H1 (cell line): ENCODE results near the gene KPNA1. TPM values are rescaled to one million over a fixed set of nuclear protein-coding genes. Genes with fewer than 3 reads are reported as not detected.

Experiments used
- CTCF ChIA-PET: fragments of 300-600 bp; sonication (Branson Sonifier 250); formaldehyde crosslinking; loops from one replicate; lab custom pipeline; 2021; ENCODE audit not compliant: partially characterized antibody; lab: Charles Lee
- POLR2A ChIA-PET: fragments of 300-600 bp; sonication (Branson Sonifier 250); formaldehyde crosslinking; loops from one replicate; lab custom pipeline; 2021; ENCODE audit warnings: inconsistent platforms; ENCODE audit not compliant: partially characterized antibody; lab: Charles Lee
- DNase-seq, 2 experiments: peaks; one replicate each; pipeline versions ENCODE4 v3.0.0 to v3.0.0-alpha.2; 2010 to 2022; ENCODE audit warnings: low spot score in 2 of 2, low read depth in 1 of 2, mixed read lengths in 1 of 2
- FAIRE-seq: peaks from 2 replicates; lab custom pipeline; 2011; peaks lifted over from hg19 to GRCh38; lab: Jason Lieb, UNC
- H2AFZ ChIP-seq: 2 replicates; pipeline ENCODE4 v1.8.1; 2012; ENCODE audit warnings: low read length, inconsistent platforms
- H2AK5ac ChIP-seq: 2 replicates; pipeline ENCODE4 v1.6.1; 2013; ENCODE audit warnings: low read depth, low read length
- H2BK120ac ChIP-seq: replicated peaks from 2 replicates; pipeline ENCODE3; 2013; ENCODE audit warnings: low read depth, low read length, inconsistent platforms
- H2BK12ac ChIP-seq: 2 replicates; pipeline ENCODE4 v1.6.1; 2013; ENCODE audit warnings: low read depth, low read length
- H2BK15ac ChIP-seq: 2 replicates; pipeline ENCODE4 v1.6.1; 2013; ENCODE audit warnings: low read length
- H2BK20ac ChIP-seq: 2 replicates; pipeline ENCODE4 v1.6.1; 2013; ENCODE audit warnings: low read length
- H2BK5ac ChIP-seq: 2 replicates; pipeline ENCODE4 v1.6.1; 2013; ENCODE audit warnings: low read depth, low read length
- H3K14ac ChIP-seq: 2 replicates; pipeline ENCODE4 v1.6.1; 2013; ENCODE audit warnings: inconsistent platforms; ENCODE audit not compliant: insufficient read length
- H3K18ac ChIP-seq: 2 replicates; pipeline ENCODE4 v1.6.1; 2013; ENCODE audit warnings: low read length; ENCODE audit errors: extremely low read depth
- H3K23ac ChIP-seq: 2 replicates; pipeline ENCODE4 v1.6.1; 2013; ENCODE audit warnings: inconsistent platforms; ENCODE audit not compliant: insufficient read length
- H3K23me2 ChIP-seq: 2 replicates; pipeline ENCODE4 v1.6.1; 2013; ENCODE audit warnings: low read depth, low read length
- H3K27ac ChIP-seq: 2 replicates; pipeline ENCODE4 v1.6.1; 2011; ENCODE audit warnings: low read depth, low read length, inconsistent platforms
- H3K27me3 ChIP-seq, 4 experiments: replicated peaks in 1 of 4; 1 replicate in 1 of 4; 2 replicates in 3 of 4; pipeline versions ENCODE4 v1.6.1 to v1.8.1; 2011 to 2013; ENCODE audit warnings: low read length in 3 of 4, mild to moderate bottlenecking in 3 of 4, inconsistent platforms in 2 of 4, mixed read lengths in 2 of 4, moderate library complexity in 1 of 4; ENCODE audit not compliant: control insufficient read depth in 3 of 4, insufficient read depth in 3 of 4; ENCODE audit errors: extremely low read depth in 1 of 4
- H3K36me3 ChIP-seq, 4 experiments: 2 replicates each; pipeline versions ENCODE4 v1.6.1 to v1.8.1; 2011 to 2013; ENCODE audit warnings: mild to moderate bottlenecking in 4 of 4, low read length in 3 of 4, moderate library complexity in 2 of 4, control low read depth in 1 of 4, inconsistent platforms in 1 of 4; ENCODE audit not compliant: insufficient read depth in 4 of 4, control insufficient read depth in 2 of 4
- H3K4ac ChIP-seq: replicated peaks from 2 replicates; pipeline ENCODE3; 2013; ENCODE audit warnings: low read length, low read depth, mixed read lengths, inconsistent platforms; ENCODE audit not compliant: insufficient read length
- H3K4me1 ChIP-seq, 4 experiments: replicated peaks in 1 of 4; 1 replicate in 1 of 4; 2 replicates in 3 of 4; pipeline versions ENCODE4 v1.6.1 to v1.8.1; 2011 to 2013; ENCODE audit warnings: low read length in 3 of 4, inconsistent platforms in 2 of 4, mixed read lengths in 1 of 4; ENCODE audit not compliant: insufficient read depth in 4 of 4, control insufficient read depth in 3 of 4
- H3K4me2 ChIP-seq, 2 experiments: 2 replicates each; pipeline versions ENCODE4 v1.6.1 to v1.8.1; 2011 to 2013; ENCODE audit warnings: low read depth in 2 of 2, low read length in 2 of 2, control low read depth in 1 of 2, inconsistent platforms in 1 of 2, mild to moderate bottlenecking in 1 of 2; ENCODE audit not compliant: insufficient read depth in 1 of 2
- H3K4me3 ChIP-seq, 4 experiments: fragments of 200-600, 300-600 bp in 1 of 4; sonication (generic), shearing (Covaris generic), sonication (Bioruptor Twin) in 1 of 4; 2 replicates each; pipeline versions ENCODE4 v1.5.1 to v1.8.1; 2011 to 2016; ENCODE audit warnings: low read length in 4 of 4, low read depth in 3 of 4, control low read depth in 2 of 4, inconsistent platforms in 2 of 4, mild to moderate bottlenecking in 2 of 4, mixed read lengths in 1 of 4, moderate library complexity in 1 of 4; ENCODE audit not compliant: insufficient read depth in 2 of 4; ENCODE audit errors: extremely low read depth in 1 of 4
- H3K56ac ChIP-seq: replicated peaks from 2 replicates; pipeline ENCODE3; 2013; ENCODE audit warnings: low read depth, mild to moderate bottlenecking, mixed read lengths, low read length, inconsistent platforms; ENCODE audit not compliant: insufficient read length
- H3K79me1 ChIP-seq: 2 replicates; pipeline ENCODE4 v1.6.1; 2013; ENCODE audit warnings: low read depth, low read length, control low read depth
- H3K79me2 ChIP-seq, 2 experiments: 2 replicates each; pipeline versions ENCODE4 v1.6.1 to v1.8.1; 2012 to 2013; ENCODE audit warnings: low read length in 2 of 2, mild to moderate bottlenecking in 2 of 2, inconsistent platforms in 1 of 2; ENCODE audit not compliant: insufficient read depth in 2 of 2, control insufficient read depth in 1 of 2
- H3K9ac ChIP-seq, 4 experiments: replicated peaks in 1 of 4; 1 replicate in 1 of 4; 2 replicates in 3 of 4; pipeline versions ENCODE4 v1.6.1 to v1.8.1; 2011 to 2013; ENCODE audit warnings: low read depth in 3 of 4, low read length in 3 of 4, control low read depth in 2 of 4, mild to moderate bottlenecking in 2 of 4, moderate library complexity in 2 of 4, inconsistent platforms in 1 of 4; ENCODE audit errors: extremely low read depth in 1 of 4
- H3K9me3 ChIP-seq, 2 experiments: 2 replicates each; pipeline versions ENCODE4 v1.6.1 to v1.8.1; 2012 to 2013; ENCODE audit warnings: mild to moderate bottlenecking in 2 of 2, moderate library complexity in 2 of 2, control low read depth in 1 of 2, inconsistent platforms in 1 of 2, low read depth in 1 of 2, low read length in 1 of 2, mixed read lengths in 1 of 2; ENCODE audit not compliant: insufficient read depth in 2 of 2
- H4K20me1 ChIP-seq, 2 experiments: replicated peaks in 1 of 2; 2 replicates each; pipeline versions ENCODE3 to v1.8.1; 2011 to 2013; ENCODE audit warnings: inconsistent platforms in 2 of 2, low read length in 2 of 2, mild to moderate bottlenecking in 1 of 2; ENCODE audit not compliant: insufficient read depth in 2 of 2, control insufficient read depth in 1 of 2
- H4K5ac ChIP-seq: 2 replicates; pipeline ENCODE4 v1.6.1; 2013; ENCODE audit warnings: low read length, low read depth, mixed read lengths, inconsistent platforms; ENCODE audit not compliant: insufficient read length
- H4K8ac ChIP-seq: 2 replicates; pipeline ENCODE4 v1.8.0; 2013; ENCODE audit warnings: mild to moderate bottlenecking, moderate library complexity, low read length, inconsistent platforms; ENCODE audit not compliant: insufficient read depth; ENCODE audit errors: extremely low read depth
- H4K91ac ChIP-seq: replicated peaks from 2 replicates; pipeline ENCODE3; 2013; ENCODE audit warnings: low read length, mixed read lengths, inconsistent platforms; ENCODE audit not compliant: insufficient read length
- ATF2 ChIP-seq: IDR thresholded peaks from 2 replicates; pipeline ENCODE4 v1.6.1; 2012; ENCODE audit warnings: low read length, inconsistent platforms
- CTBP2 ChIP-seq: IDR thresholded peaks from 2 replicates; pipeline ENCODE4 v1.7.0; 2011; ENCODE audit warnings: borderline replicate concordance, mild to moderate bottlenecking, moderate library complexity, mixed read lengths, low read length; ENCODE audit not compliant: insufficient read depth, insufficient read length
- CTCF ChIP-seq, 3 experiments: IDR thresholded peaks; 1 replicate in 2 of 3; 2 replicates in 1 of 3; pipeline versions ENCODE4 v1.5.1 to v1.6.1; 2011; ENCODE audit warnings: low read length in 3 of 3, mild to moderate bottlenecking in 3 of 3, inconsistent platforms in 2 of 3, low read depth in 1 of 3, moderate library complexity in 1 of 3; ENCODE audit not compliant: insufficient read depth in 1 of 3; ENCODE audit errors: control extremely low read depth in 1 of 3
- JUND ChIP-seq: IDR thresholded peaks from 2 replicates; pipeline ENCODE4 v1.6.1; 2011; ENCODE audit warnings: mild to moderate bottlenecking, improper control_type of control experiment, low read length
- KDM4A ChIP-seq: IDR thresholded peaks from one replicate; pipeline ENCODE4 v1.7.1; 2012; ENCODE audit warnings: low read depth, mild to moderate bottlenecking, moderate library complexity, low read length, inconsistent platforms; ENCODE audit not compliant: severe bottlenecking
- RAD21 ChIP-seq, 2 experiments: IDR thresholded peaks in 1 of 2; conservative IDR thresholded peaks in 1 of 2; 2 replicates each; pipeline ENCODE4 v1.6.1; 2011; ENCODE audit warnings: low read depth in 2 of 2, low read length in 2 of 2, improper control_type of control experiment in 1 of 2, inconsistent platforms in 1 of 2, mild to moderate bottlenecking in 1 of 2, moderate library complexity in 1 of 2
- SIN3A ChIP-seq, 2 experiments: IDR thresholded peaks in 1 of 2; conservative IDR thresholded peaks in 1 of 2; 2 replicates each; pipeline ENCODE4 v1.6.1; 2011 to 2012; ENCODE audit warnings: low read length in 2 of 2, improper control_type of control experiment in 1 of 2, low read depth in 1 of 2, mild to moderate bottlenecking in 1 of 2
- WGBS, 2 experiments: shearing (Covaris generic) in 1 of 2; methylation state at CpG; one replicate each; pipeline versions ENCODE4 v1.1.6 to v1.1.7; 2013 to 2015; ENCODE audit warnings: low lambda C conversion rate in 2 of 2, mixed read lengths in 2 of 2, inconsistent platforms in 1 of 2, low coverage in 1 of 2, missing lambda C conversion rate in 1 of 2; ENCODE audit not compliant: insufficient replicate concordance in 2 of 2, insufficient coverage in 1 of 2, insufficient read length in 1 of 2; ENCODE audit errors: extremely low coverage in 1 of 2, missing lambda C conversion rate in 1 of 2; 5-methylcytosine and 5-hydroxymethylcytosine counted together
- polyA plus RNA-seq, 7 experiments: library from polyadenylated mRNA; depleted of rRNA in 3 of 7; stranded (reverse) in 5 of 7; unstranded in 2 of 7; fragments of >200 nt in 5 of 7; fragments of 200-250 nt in 2 of 7; gene quantifications; 1 replicate in 5 of 7; 2 replicates in 1 of 7; 4 replicates in 1 of 7; pipeline versions ENCODE4 v1.2.1 to v1.2.3, GENCODE V29; 2011 to 2013; ENCODE audit warnings: missing spikeins in 2 of 7, mixed read lengths in 2 of 7
- total RNA-seq: library from RNA; stranded (reverse); fragmentation: NEBNext Ultra II Directional; extraction: Animal tissue kit (Norgen Biotek cat#: 25700); gene quantifications from 2 replicates; pipeline ENCODE4 v1.2.1, GENCODE V29; 2021

KPNA1 gene
- total and polyA plus RNA-seq, 2 of the 8 experiments (the other 6 are each of a cell fraction or from before 2014, with no cell fraction given), result 14.8 to 63.0 TPM

GRCh38 chr3:122458992-122459391, 55.7 kb downstream of the KPNA1 start:
- no peaks in the 10 kb centered on the region for H3K79me2 ChIP-seq
- H2BK12ac ChIP-seq, result no peak overlapping the region
- H3K23me2 ChIP-seq, result no peaks in the 10 kb centered on the region
- no peak overlapping the region for H3K56ac ChIP-seq
- no peak overlapping the region for H3K9ac ChIP-seq
- FAIRE-seq, result peak; percentile 24
- no peak overlapping the region for H3K27ac ChIP-seq
- CTCF ChIA-PET, result interaction anchor here (0.7 to 1.9 kb wide), 24 partner anchors 10 to 315 kb away, joined by 3 to 18 read pairs (median 4); no protein-coding TSS in a partner anchor
- H3K4me3 ChIP-seq, result no peak overlapping the region
- no peak overlapping the region for H3K4ac ChIP-seq
- no peaks in the 10 kb centered on the region for H3K27me3 ChIP-seq
- no peak overlapping the region for H2AFZ ChIP-seq
- no peak overlapping the region for H3K4me2 ChIP-seq
- H3K79me1 ChIP-seq, result no peaks in the 10 kb centered on the region
- no peak overlapping the region for H3K14ac ChIP-seq
- no peak for DNase-seq
- no peak overlapping the region for H2BK5ac ChIP-seq
- POLR2A ChIA-PET, result no interaction called here
- no peak overlapping the region for H3K18ac ChIP-seq
- H3K36me3 ChIP-seq, result peaks cover 3 to 52% (median 9%) of the 10 kb centered on the region in 4 experiments; a peak in 5 of 8 replicates
- TF ChIP-seq RAD21 (IDR thresholded peaks at IDR 0.05 in 1 of 2, conservative IDR thresholded peaks at IDR 0.05 in 1 of 2; ENCODE audit: low read depth in 2 of 2, low read length in 2 of 2), result peak; percentile 58 to 61
- no peak for TF ChIP-seq JUND
- TF ChIP-seq ATF2, result no peak
- TF ChIP-seq CTCF (IDR thresholded peaks at IDR 0.05; ENCODE audit: control extremely low read depth in 1 of 3, insufficient read depth in 1 of 3, low read depth in 1 of 3, low read length in 3 of 3), result peak in 2 of 3 experiments; percentile 8 to 33; a peak in 2 of 4 replicates
- TF ChIP-seq CTBP2, result no peak
- TF ChIP-seq SIN3A (conservative IDR thresholded peaks at IDR 0.05 in 1 of 2, IDR thresholded peaks at IDR 0.05 in 1 of 2; ENCODE audit: low read depth in 1 of 2, low read length in 2 of 2), result no peak
- TF ChIP-seq KDM4A, result no peak
- WGBS, 2 experiments, result 73% methylated on average over 4 of the region's 4 CpGs; no CpG with 5 or more reads in 1 of the 2 experiments
- no peak overlapping the region for H3K23ac ChIP-seq
- no peak overlapping the region for H4K8ac ChIP-seq
- no peak overlapping the region for H2AK5ac ChIP-seq
- peaks cover 0 to 1% of the 10 kb centered on the region in 2 experiments for H4K20me1 ChIP-seq
- no peak overlapping the region for H2BK20ac ChIP-seq
- H3K9me3 ChIP-seq, result no peaks in the 10 kb centered on the region
- H3K4me1 ChIP-seq, result no peaks in the 10 kb centered on the region
- H4K91ac ChIP-seq, result no peak overlapping the region
- H2BK120ac ChIP-seq, result no peak overlapping the region
- H4K5ac ChIP-seq, result no peak overlapping the region
- H2BK15ac ChIP-seq, result no peak overlapping the region
